Endothelial cell of umbilical vein (primary cell): Measurements from ENCODE around the gene CKLF.

Source experiments
- EZH2 ChIP-seq: IDR thresholded peaks from 2 replicates; pipeline ENCODE4 v1.6.1; 2012; ENCODE audit warnings: borderline replicate concordance, low read depth, mild to moderate bottlenecking, moderate library complexity, low read length, inconsistent platforms; ENCODE audit not compliant: severe bottlenecking
- FOS ChIP-seq: IDR thresholded peaks from 2 replicates; pipeline ENCODE4 v1.6.1; 2011; ENCODE audit warnings: mild to moderate bottlenecking, low read length, moderate library complexity, borderline replicate concordance; ENCODE audit not compliant: insufficient read depth
- JUN ChIP-seq: IDR thresholded peaks from 2 replicates; pipeline ENCODE4 v1.6.1; 2011; ENCODE audit warnings: borderline replicate concordance, low read depth; ENCODE audit not compliant: insufficient read length, insufficient read depth
- MYC ChIP-seq: IDR thresholded peaks from one replicate; pipeline ENCODE4 v1.6.1; 2011; ENCODE audit warnings: mild to moderate bottlenecking, low read depth, low read length
- POLR2A ChIP-seq: IDR thresholded peaks from 2 replicates; pipeline ENCODE4 v1.6.1; 2012; ENCODE audit warnings: low read depth, mild to moderate bottlenecking, control low read depth, low read length
- POLR2AphosphoS5 ChIP-seq: IDR thresholded peaks from 2 replicates; pipeline ENCODE4 v1.6.1; 2012; ENCODE audit warnings: low read depth, mild to moderate bottlenecking, control low read depth, low read length, moderate library complexity; ENCODE audit not compliant: insufficient read depth
- TF ChIP-seq, protein P1 (sequence below), 2 donors: IDR thresholded peaks; 1 replicate in 1 of 2; 2 replicates in 1 of 2; pipeline ENCODE4 v1.5.1; 2011; ENCODE audit warnings: low read length in 2 of 2, mild to moderate bottlenecking in 2 of 2, moderate library complexity in 2 of 2, control low read depth in 1 of 2, inconsistent platforms in 1 of 2, low read depth in 1 of 2; ENCODE audit not compliant: insufficient read depth in 1 of 2; ENCODE audit errors: extremely low read depth in 1 of 2
- TF ChIP-seq, protein P2 (sequence below): IDR thresholded peaks from 2 replicates; pipeline ENCODE4 v1.6.1; 2011; ENCODE audit not compliant: insufficient read depth, insufficient read length

DNA sequence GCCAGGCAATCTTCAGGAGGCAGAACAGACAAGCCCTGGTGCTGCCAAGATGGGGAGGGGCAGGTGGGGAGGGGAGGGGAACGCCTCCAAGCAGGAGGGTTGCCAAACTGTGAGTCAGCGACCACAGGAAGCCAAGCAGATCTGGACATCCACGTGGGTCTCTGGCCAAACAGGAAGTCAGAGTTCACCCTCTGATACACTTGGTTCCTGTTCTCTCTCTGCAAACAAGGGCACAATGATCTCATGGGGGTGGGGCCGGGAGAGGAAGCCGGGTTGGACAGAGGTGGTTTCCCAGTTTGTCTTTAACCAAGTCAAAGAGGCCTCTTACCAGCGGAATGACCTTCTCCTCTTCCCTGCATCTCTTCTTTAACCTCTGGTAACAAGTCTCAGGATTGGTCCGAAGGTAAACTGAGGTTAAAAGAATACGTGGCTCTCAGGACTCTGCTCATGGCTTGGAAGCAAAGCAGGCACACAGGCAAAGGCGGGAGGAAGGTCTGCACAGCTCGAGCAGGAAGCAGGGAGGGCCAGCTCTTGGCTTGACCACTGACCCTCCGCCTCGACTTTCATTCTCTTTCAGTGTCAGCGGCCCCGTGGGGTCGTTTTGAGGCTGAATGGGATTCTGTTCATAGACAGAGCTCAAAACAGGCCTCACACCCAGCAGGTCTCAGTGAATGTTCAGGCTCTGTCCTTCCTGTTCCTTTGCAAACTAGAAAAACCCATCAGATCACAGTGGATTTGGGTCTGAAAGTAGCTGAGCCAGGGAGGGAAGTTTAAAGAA, 35.4 kb upstream of the CKLF start:
- TF ChIP-seq POLR2AphosphoS5 (peak; percentile 99), POLR2A (peak; percentile 83), EZH2 (no peak), FOS (peak; percentile 89), JUN (peak; percentile 96), MYC (no peak)
- TF ChIP-seq, protein P1, sequence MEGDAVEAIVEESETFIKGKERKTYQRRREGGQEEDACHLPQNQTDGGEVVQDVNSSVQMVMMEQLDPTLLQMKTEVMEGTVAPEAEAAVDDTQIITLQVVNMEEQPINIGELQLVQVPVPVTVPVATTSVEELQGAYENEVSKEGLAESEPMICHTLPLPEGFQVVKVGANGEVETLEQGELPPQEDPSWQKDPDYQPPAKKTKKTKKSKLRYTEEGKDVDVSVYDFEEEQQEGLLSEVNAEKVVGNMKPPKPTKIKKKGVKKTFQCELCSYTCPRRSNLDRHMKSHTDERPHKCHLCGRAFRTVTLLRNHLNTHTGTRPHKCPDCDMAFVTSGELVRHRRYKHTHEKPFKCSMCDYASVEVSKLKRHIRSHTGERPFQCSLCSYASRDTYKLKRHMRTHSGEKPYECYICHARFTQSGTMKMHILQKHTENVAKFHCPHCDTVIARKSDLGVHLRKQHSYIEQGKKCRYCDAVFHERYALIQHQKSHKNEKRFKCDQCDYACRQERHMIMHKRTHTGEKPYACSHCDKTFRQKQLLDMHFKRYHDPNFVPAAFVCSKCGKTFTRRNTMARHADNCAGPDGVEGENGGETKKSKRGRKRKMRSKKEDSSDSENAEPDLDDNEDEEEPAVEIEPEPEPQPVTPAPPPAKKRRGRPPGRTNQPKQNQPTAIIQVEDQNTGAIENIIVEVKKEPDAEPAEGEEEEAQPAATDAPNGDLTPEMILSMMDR (IDR thresholded peaks at IDR 0.05; ENCODE audit: extremely low read depth in 1 of 2, insufficient read depth in 1 of 2, low read depth in 1 of 2, low read length in 2 of 2), result no peak
- TF ChIP-seq, protein P2, sequence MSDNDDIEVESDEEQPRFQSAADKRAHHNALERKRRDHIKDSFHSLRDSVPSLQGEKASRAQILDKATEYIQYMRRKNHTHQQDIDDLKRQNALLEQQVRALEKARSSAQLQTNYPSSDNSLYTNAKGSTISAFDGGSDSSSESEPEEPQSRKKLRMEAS, result peak; percentile 87
